Measurements from ENCODE around the gene CEP72. TPM values are rescaled to one million over a fixed set of nuclear protein-coding genes. Genes with fewer than 3 reads are reported as not detected.

CEP72 gene
- total RNA-seq, 2 experiments from 2014 or later = 27.0 to 28.9 TPM

DNA sequence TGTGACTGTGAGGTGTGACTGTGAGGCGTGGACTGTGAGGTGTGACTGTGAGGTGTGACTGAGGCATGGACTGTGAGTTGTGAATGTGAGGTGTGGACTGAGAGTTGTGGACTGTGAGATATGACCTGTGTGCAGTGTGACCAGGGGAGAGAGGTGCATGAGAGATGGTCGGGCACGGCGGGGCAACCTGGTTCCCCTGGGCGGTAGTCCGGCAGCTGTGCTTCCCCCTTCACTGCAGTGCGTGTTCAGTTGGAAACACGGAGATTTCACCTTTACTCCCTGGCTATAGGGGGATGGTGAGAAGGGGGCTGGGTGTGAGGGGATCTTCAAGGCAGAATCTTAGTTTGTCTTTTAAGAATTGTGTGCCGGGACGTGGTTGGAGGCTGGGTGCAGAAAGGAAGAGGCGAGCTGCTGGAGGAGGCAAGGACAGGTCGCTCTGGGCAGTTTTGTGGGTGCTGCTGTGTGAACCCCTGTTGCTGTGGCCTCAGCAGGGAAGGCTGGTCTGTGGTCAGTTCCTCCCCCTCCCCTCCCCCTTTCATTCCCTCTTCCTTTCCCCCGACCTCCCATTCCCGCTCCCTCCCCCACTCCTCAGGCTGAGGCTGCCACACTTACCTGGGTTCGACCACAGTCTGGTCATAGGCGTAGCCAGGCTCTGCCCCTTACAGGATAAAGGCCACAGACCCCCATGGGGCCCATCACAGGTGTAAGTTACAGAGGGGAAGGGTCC lies 39.3 kb downstream of the CEP72 start:
- intact Hi-C loops (cut with micrococcal nuclease) = no loop called here
- ATAC-seq (no peak), DNase-seq (no peak)
- Mint-ChIP-seq H3K9me3 (no peaks in the 10 kb centered on the region), H3K36me3 (ENCODE audit: low read depth) (peaks cover 10% of the 10 kb centered on the region), H3K27me3 (no peaks in the 10 kb centered on the region), H3K4me1 (ENCODE audit: low read depth) (no peaks in the 10 kb centered on the region), H3K27ac (no peak overlapping the region), H3K4me3 (no peak overlapping the region)
- ChIA-PET CTCF (no interaction called here), POLR2A (no interaction called here)
- TF ChIP-seq, protein P1, sequence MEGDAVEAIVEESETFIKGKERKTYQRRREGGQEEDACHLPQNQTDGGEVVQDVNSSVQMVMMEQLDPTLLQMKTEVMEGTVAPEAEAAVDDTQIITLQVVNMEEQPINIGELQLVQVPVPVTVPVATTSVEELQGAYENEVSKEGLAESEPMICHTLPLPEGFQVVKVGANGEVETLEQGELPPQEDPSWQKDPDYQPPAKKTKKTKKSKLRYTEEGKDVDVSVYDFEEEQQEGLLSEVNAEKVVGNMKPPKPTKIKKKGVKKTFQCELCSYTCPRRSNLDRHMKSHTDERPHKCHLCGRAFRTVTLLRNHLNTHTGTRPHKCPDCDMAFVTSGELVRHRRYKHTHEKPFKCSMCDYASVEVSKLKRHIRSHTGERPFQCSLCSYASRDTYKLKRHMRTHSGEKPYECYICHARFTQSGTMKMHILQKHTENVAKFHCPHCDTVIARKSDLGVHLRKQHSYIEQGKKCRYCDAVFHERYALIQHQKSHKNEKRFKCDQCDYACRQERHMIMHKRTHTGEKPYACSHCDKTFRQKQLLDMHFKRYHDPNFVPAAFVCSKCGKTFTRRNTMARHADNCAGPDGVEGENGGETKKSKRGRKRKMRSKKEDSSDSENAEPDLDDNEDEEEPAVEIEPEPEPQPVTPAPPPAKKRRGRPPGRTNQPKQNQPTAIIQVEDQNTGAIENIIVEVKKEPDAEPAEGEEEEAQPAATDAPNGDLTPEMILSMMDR (IDR thresholded peaks at IDR 0.05) = no peak

DNA sequence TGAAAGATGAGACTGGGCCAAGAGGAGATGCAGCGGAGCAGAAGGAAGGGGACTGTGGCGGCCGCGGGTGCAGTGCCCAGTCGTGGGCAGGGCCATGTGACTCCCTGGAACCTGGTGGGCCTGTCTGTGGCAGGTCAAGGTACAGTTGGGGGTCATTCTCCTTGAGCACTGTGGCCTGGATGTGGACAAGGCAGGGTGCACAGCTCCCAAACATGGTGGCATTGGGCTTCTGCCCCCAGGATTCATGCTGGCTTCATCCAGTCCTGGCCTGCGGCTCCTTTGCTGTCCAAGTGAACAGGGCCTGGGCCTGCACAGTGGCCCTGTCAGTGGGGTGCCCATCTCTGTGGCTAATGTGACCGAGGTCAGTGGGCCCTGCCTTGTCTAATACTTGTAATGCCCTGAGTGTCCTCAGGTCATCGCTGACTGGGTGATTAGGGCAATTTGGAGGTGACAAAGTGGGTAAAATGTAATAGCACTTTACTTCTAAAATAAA lies 39.9 kb downstream of the CEP72 start:
- TF ChIP-seq, protein P1 (IDR thresholded peaks at IDR 0.05) = no peak
- ChIA-PET POLR2A (no interaction called here), CTCF (no interaction called here)
- DNase-seq (no peak), ATAC-seq (no peak)
- H3K4me3 Mint-ChIP-seq = no peak overlapping the region
- H3K27ac Mint-ChIP-seq = no peak overlapping the region
- no peaks in the 10 kb centered on the region for H3K27me3 Mint-ChIP-seq
- intact Hi-C loops (cut with micrococcal nuclease) = no loop called here
- no peaks in the 10 kb centered on the region for H3K4me1 Mint-ChIP-seq (ENCODE audit: low read depth)
- H3K9me3 Mint-ChIP-seq = no peaks in the 10 kb centered on the region
- peaks cover 13% of the 10 kb centered on the region for H3K36me3 Mint-ChIP-seq (ENCODE audit: low read depth)

DNA sequence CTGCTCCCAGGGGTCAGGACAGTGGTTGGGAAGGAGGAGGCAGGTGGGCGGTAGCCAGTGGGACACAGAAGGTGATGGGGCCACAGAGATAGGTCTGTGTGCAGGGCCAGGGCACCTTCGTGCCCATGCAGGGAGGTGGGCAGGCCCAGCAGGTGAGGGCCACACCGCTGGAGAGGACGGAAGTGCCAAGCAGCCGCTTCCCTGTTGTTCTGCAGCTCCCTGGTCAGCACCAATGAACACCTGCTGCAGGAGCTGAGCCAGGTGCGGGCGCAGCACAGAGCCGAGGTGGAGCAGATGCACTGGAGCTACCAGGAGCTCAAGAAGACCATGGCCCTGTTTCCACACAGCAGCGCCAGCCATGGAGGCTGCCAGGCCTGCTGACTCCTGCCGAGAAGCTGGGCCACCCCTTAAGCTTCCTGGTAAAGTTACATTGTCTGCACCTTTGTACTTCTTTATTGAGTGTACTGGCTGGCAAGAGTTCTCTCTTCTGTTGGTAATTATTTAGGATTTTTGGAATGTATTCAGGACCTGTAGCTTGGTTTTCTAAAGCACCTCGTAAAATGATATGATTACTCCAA lies 40.7 kb downstream of the CEP72 start:
- intact Hi-C loops (cut with micrococcal nuclease) = no loop called here
- DNase-seq = no peak
- POLR2A ChIA-PET = no interaction called here

DNA sequence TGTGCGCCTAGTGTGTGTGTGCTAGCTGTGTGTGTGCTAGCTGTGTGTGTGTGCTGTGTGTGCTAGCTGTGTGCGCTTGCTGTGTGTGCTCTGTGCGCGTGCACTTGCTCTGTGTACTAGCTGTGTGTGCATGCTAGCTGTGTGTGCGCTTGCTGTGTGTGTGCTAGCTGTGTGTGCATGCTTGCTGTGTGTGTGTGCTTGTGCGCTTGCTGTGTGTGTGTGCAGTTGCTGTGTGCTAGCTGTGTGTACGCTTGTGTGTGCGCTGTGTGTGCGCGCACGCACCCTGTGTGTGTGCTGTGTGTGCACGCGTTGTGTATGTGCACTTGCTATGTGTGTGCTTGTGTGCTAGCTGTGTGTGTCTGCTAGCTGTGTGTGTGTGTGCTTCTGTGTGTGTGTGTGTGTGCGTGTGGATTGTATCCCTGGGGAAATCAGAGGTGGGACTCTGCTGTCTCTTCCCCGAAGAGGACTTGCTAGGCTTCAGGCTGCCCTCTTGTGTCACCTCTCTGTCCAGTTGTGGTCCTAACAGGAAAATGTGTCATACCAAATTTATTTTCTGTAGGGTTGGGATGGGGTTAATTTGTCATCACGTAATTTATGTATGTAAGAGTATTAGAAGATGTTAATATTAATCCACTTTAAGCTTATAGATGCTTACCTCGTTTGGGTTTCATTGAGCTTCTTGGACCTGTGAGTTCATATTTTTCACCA lies 42.1 kb downstream of the CEP72 start:
- Mint-ChIP-seq H3K27me3 (no peaks in the 10 kb centered on the region), H3K4me3 (no peak overlapping the region), H3K36me3 (ENCODE audit: low read depth) (peaks cover 26% of the 10 kb centered on the region), H3K4me1 (ENCODE audit: low read depth) (no peaks in the 10 kb centered on the region), H3K9me3 (no peaks in the 10 kb centered on the region), H3K27ac (no peak overlapping the region)
- DNase-seq = no peak
- TF ChIP-seq, protein P1 (IDR thresholded peaks at IDR 0.05) = no peak
- intact Hi-C loops (cut with micrococcal nuclease) = no loop called here
- CTCF ChIA-PET = interaction anchor here (1.1 kb wide), 1 partner anchor 17 kb away, joined by 4 read pairs; no protein-coding TSS in a partner anchor
- POLR2A ChIA-PET = no interaction called here
- ATAC-seq = no peak

More for the DNA sequence above, 40.7 kb downstream of the CEP72 start:
- Mint-ChIP-seq H3K36me3 (ENCODE audit: low read depth) (peaks cover 18% of the 10 kb centered on the region), H3K27ac (no peak overlapping the region), H3K9me3 (no peaks in the 10 kb centered on the region), H3K27me3 (no peaks in the 10 kb centered on the region), H3K4me1 (ENCODE audit: low read depth) (no peaks in the 10 kb centered on the region), H3K4me3 (no peak overlapping the region)
- no peak for ATAC-seq
- CTCF ChIA-PET = interaction anchor here (1.2 kb wide), 1 partner anchor 206 kb away, joined by 3 read pairs; no protein-coding TSS in a partner anchor
- TF ChIP-seq, protein P1 (IDR thresholded peaks at IDR 0.05) = no peak
